Measurements from ENCODE around the gene HOMER3.

HOMER3 gene

DNA sequence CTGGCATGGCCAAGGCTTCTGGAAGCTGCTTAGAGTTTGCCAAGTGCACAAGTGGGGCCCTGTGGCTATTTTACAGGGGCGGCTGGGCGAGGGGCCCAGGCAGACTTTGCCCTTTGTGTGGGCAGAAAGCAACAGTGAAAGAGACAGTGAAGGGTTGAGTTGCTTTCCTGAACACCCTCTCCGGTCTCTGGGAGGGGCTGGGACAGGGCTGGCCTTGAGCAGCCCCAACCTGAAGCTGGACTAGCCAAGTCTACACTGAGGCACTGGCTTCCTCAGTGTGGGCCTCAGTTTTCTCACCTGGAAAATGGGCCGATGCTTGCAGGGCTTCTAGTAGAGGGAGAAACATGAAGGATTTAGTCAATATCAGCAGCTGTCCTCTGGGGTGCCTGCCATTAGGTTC lies 2.4 kb upstream of the HOMER3 start:
- H3K27ac ChIP-seq (ENCODE audit: insufficient read depth, low read depth, low read length, poor library complexity, severe bottlenecking) = no peak overlapping the region
- no peaks in the 10 kb centered on the region for H3K27me3 ChIP-seq (ENCODE audit: control insufficient read depth, insufficient read depth, low read length, poor library complexity, severe bottlenecking)
- WGBS, 2 experiments = 90 to 93% methylated on average over 4 of the region's 4 CpGs
- no peaks in the 10 kb centered on the region for H3K9me3 ChIP-seq (ENCODE audit: control insufficient read depth, low read length)
- no peaks in the 10 kb centered on the region for H3K36me3 ChIP-seq (ENCODE audit: control insufficient read depth, insufficient read depth, low read length)
- H3K4me1 ChIP-seq (ENCODE audit: control insufficient read depth, insufficient read depth, low read length) = no peaks in the 10 kb centered on the region
- no peak overlapping the region for H3K4me3 ChIP-seq (ENCODE audit: insufficient read depth, low read depth, low read length)

DNA sequence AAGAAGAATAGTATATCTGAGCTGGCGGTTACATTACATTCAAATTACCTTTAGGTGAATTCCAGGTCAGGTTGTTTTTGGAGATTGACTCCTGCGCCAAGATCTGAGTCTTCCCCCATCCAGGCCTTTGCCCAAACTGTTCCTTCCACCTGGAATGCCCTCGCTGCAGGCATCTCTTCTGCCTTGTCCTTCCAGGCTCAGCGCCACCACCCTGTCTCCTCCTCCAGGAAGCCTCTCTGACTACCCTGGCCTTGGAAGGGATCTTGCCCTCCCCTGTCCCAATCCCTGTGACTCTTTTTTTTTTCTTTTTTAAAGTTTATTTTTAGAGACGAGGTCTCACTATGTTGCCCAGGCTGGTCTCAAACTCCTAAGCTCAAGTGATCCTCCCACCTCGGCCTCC lies 1.7 kb upstream of the HOMER3 start:
- H3K27ac ChIP-seq (ENCODE audit: insufficient read depth, low read depth, low read length, poor library complexity, severe bottlenecking) = no peak overlapping the region
- H3K4me1 ChIP-seq (ENCODE audit: control insufficient read depth, insufficient read depth, low read length) = no peaks in the 10 kb centered on the region
- no peak overlapping the region for H3K4me3 ChIP-seq (ENCODE audit: insufficient read depth, low read depth, low read length)
- H3K27me3 ChIP-seq (ENCODE audit: control insufficient read depth, insufficient read depth, low read length, poor library complexity, severe bottlenecking) = no peaks in the 10 kb centered on the region
- no peaks in the 10 kb centered on the region for H3K9me3 ChIP-seq (ENCODE audit: control insufficient read depth, low read length)
- peaks cover 5% of the 10 kb centered on the region for H3K36me3 ChIP-seq (ENCODE audit: control insufficient read depth, insufficient read depth, low read length)
- WGBS, 2 experiments = 93 to 94% methylated on average over 6 of the region's 6 CpGs

DNA sequence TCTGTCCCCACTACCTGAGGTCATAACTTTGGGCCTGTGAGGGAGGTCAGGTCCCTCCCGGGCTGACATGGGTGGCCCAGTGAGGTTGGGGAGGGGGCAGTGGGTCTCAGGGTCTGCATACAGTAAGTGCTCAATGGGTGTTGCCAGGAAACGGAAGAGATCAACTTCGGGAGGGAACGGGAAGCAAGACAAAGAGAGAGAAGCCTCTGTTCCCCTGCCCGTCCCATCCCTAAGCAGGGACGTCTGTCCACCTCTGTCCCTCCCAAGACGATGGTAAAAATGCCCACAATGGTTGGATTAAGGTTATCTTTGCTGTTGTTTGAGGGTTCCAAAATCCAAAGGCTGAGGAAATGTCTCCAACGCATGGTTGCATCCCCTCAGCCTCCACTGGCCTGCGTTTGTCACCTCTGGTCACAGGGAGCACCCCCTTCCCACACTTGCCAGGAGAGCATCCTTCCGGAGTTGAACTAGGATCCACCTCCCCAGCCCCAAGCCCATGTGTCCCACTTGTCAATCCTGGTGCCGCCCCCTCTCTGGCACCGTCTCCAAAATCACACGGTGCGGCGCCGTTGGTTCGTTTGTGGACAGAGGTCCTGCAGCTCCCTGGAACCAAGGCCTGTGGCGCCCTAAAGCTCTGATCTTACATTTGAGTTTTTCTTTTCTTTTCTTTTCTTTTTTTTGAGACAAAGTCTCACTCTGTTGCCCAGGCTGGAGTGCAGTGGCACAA lies 774 bp upstream of the HOMER3 start:
- Histone ChIP-seq H3K9me3 (ENCODE audit: control insufficient read depth, low read length) (no peaks in the 10 kb centered on the region), H3K4me1 (ENCODE audit: control insufficient read depth, insufficient read depth, low read length) (no peaks in the 10 kb centered on the region), H3K27me3 (ENCODE audit: control insufficient read depth, insufficient read depth, low read length, poor library complexity, severe bottlenecking) (no peaks in the 10 kb centered on the region), H3K27ac (ENCODE audit: insufficient read depth, low read depth, low read length, poor library complexity, severe bottlenecking) (no peak overlapping the region), H3K36me3 (ENCODE audit: control insufficient read depth, insufficient read depth, low read length) (peaks cover 5% of the 10 kb centered on the region), H3K4me3 (ENCODE audit: insufficient read depth, low read depth, low read length) (peak overlapping the region; percentile 18)
- 65 to 70% methylated on average over 18 of the region's 18 CpGs for WGBS, 2 experiments

DNA sequence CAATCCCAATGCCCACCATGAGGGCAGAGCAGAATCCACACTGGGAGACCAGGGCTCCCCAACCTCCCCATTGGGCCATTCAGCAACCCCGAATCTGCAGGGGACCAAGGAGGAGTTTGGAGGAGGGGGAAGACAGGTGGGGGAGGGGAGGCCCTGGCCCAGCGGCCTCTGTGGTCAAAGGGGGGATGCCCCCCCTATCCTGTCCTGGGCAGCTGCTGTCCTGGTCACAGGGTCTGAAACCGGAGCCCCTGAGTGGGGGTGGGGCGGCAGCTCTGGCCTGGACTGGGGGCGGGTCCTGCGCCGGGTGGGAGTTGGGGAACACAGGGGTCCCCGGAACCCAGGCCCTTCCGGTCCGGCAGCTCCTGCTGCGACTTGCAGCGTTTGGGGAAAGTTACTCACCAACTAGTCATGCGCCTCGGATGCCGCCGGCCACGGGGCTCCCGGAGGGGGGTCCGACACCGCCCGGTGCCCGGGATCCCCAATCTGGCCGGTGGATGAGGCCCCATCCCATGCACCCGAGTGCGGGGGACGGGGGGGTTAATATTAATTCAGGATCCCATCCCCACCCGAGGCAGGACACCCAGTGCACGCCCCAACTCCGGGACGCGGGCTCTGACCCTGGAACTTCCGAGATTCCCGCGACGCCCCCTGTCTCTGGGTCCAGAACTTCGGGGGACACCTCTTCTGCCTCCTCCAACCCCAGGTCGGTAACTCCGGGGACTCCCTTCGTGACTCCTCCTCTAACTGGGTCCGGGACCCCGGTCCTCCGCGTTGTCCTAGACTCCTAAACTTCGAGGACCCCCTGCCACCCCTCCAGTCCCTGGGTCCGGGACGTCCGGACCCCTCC lies 872 bp downstream of the HOMER3 start:
- H3K4me3 ChIP-seq (ENCODE audit: insufficient read depth, low read depth, low read length) = peak overlapping the region; percentile 74
- no peaks in the 10 kb centered on the region for H3K9me3 ChIP-seq (ENCODE audit: control insufficient read depth, low read length)
- no peaks in the 10 kb centered on the region for H3K27me3 ChIP-seq (ENCODE audit: control insufficient read depth, insufficient read depth, low read length, poor library complexity, severe bottlenecking)
- H3K36me3 ChIP-seq (ENCODE audit: control insufficient read depth, insufficient read depth, low read length) = peaks cover 5% of the 10 kb centered on the region
- 0 to 1% methylated on average over 47 of the region's 47 CpGs for WGBS, 2 experiments
- peak overlapping the region; percentile 26 for H3K27ac ChIP-seq (ENCODE audit: insufficient read depth, low read depth, low read length, poor library complexity, severe bottlenecking)
- no peaks in the 10 kb centered on the region for H3K4me1 ChIP-seq (ENCODE audit: control insufficient read depth, insufficient read depth, low read length)

DNA sequence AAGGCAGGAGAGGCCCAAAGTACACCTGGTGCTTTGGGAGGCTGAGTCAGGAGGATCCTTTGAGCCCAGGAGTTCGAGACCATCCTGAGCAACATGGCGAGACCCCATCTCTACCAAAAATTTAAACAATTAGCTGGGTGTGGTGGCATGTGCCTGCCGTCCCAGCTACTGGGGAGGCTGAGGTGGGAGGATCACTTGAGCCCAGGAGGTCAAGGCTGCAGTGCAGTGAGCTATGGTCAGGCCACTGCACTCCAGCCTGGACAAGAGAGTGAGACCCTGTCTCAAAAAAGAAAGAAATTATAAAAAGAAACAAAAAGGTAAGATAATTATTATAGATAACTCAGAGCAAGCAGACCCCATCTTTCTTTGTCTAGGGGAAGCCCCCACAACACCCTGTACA lies 1.9 kb downstream of the HOMER3 start:
- Histone ChIP-seq H3K36me3 (ENCODE audit: control insufficient read depth, insufficient read depth, low read length) (peaks cover 11% of the 10 kb centered on the region), H3K27ac (ENCODE audit: insufficient read depth, low read depth, low read length, poor library complexity, severe bottlenecking) (no peak overlapping the region), H3K9me3 (ENCODE audit: control insufficient read depth, low read length) (no peaks in the 10 kb centered on the region), H3K4me1 (ENCODE audit: control insufficient read depth, insufficient read depth, low read length) (no peaks in the 10 kb centered on the region), H3K4me3 (ENCODE audit: insufficient read depth, low read depth, low read length) (peak overlapping the region; percentile 74), H3K27me3 (ENCODE audit: control insufficient read depth, insufficient read depth, low read length, poor library complexity, severe bottlenecking) (no peaks in the 10 kb centered on the region)
- WGBS, 2 experiments = 91 to 100% methylated on average over 3 of the region's 3 CpGs

DNA sequence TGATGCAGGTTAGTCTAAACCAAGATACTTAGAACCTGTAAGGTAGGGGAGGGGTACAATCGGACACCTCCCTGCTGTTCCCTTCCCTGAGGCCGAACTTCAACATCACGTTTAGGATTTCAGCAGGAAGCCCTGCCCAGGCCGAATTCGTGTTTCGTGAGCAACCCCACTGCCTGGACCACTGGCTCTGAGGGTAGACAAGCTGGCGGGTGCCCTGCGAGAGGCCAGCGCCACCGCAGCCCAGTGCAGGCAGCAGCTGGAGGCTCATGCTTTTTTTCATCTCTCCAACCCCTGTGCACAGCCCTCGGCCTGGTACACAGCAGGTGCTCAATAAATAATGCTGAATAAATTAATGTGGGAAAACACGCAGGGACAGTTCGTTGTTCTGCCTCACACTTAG lies 7.7 kb downstream of the HOMER3 start:
- peaks cover 8% of the 10 kb centered on the region for H3K4me1 ChIP-seq (ENCODE audit: control insufficient read depth, insufficient read depth, low read length)
- no peaks in the 10 kb centered on the region for H3K27me3 ChIP-seq (ENCODE audit: control insufficient read depth, insufficient read depth, low read length, poor library complexity, severe bottlenecking)
- H3K36me3 ChIP-seq (ENCODE audit: control insufficient read depth, insufficient read depth, low read length) = peaks cover 29% of the 10 kb centered on the region
- WGBS, 2 experiments = 84 to 86% methylated on average over 13 of the region's 13 CpGs
- H3K27ac ChIP-seq (ENCODE audit: insufficient read depth, low read depth, low read length, poor library complexity, severe bottlenecking) = no peak overlapping the region
- no peaks in the 10 kb centered on the region for H3K9me3 ChIP-seq (ENCODE audit: control insufficient read depth, low read length)
- H3K4me3 ChIP-seq (ENCODE audit: insufficient read depth, low read depth, low read length) = no peak overlapping the region

DNA sequence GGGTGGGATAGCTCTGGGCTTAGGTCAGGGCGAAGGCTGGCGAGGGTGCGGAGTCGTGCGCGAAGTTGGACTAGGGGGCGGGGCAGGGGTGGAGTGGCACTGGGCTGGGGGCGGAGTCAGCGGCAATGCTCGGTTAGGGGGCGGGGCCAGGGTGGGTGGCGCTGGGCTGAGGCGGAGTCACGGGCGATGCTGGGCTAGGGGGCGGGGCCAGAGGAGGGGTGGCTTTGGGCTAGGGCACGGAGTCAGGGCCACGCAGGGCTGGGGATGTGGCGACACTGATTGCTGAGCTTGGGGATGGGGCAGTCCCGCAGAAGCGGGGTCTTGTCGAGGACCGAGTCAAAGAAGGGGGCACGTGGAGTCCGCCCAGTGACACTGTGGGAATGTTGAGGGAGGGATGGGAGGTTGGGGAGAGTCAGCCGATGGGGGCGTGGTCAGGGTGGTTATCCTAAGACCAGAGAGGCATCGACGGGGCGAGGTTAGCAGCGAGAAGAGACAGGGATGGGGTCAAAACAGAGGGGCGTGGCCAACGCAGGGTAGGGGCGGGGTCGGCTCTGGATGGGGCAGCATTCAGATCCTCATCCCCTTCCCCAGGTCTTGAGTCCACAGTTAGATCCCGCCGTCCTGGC lies 8.7 kb downstream of the HOMER3 start:
- no peaks in the 10 kb centered on the region for H3K9me3 ChIP-seq (ENCODE audit: control insufficient read depth, low read length)
- H3K4me3 ChIP-seq (ENCODE audit: insufficient read depth, low read depth, low read length) = peak overlapping the region; percentile 8
- H3K27ac ChIP-seq (ENCODE audit: insufficient read depth, low read depth, low read length, poor library complexity, severe bottlenecking) = no peak overlapping the region
- peaks cover 8% of the 10 kb centered on the region for H3K4me1 ChIP-seq (ENCODE audit: control insufficient read depth, insufficient read depth, low read length)
- H3K36me3 ChIP-seq (ENCODE audit: control insufficient read depth, insufficient read depth, low read length) = peaks cover 31% of the 10 kb centered on the region
- no peaks in the 10 kb centered on the region for H3K27me3 ChIP-seq (ENCODE audit: control insufficient read depth, insufficient read depth, low read length, poor library complexity, severe bottlenecking)
- WGBS, 2 experiments = 5 to 7% methylated on average over 37 of the region's 37 CpGs

DNA sequence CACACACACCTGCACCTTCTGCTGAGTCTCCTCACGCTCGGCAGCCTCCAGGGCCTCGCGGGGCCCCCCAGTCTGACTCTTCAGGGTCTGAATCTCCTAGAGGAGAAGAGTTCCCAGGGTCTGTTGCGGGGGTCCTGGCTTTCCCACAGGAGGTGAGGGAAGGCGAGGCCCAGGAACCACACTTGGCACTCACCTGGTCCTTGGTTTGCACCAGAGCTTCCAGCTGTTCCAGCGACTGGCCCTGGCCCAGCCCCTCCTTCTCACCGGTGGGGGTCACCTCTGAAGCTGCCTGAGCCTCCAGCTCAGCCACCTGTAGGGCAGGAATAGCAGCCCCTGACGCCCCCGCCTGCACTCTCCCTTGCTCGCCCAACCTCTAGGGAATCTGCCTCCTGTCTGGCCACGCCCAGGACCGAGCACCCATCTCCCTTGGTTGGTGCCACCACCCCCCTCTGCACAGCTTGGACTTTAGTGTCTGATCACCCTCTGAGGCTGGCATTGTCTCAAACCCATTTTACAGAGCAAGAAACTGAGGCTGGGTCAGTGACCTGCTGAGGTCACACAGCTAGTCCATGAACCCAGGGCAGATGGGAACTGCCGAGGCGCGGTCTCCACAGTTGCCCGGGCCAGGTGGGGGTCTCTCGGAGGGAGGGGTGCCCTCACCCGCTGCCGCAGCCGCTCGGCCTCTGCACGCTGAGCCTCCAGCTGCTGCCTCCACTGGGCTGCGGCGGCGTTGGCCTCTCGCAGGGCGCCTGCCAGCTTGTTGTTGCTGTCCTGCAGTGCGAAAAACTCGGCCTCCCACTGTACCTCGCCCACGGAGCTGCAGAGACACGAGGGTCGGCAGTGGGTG lies 9.5 kb downstream of the HOMER3 start:
- peaks cover 8% of the 10 kb centered on the region for H3K4me1 ChIP-seq (ENCODE audit: control insufficient read depth, insufficient read depth, low read length)
- H3K27me3 ChIP-seq (ENCODE audit: control insufficient read depth, insufficient read depth, low read length, poor library complexity, severe bottlenecking) = no peaks in the 10 kb centered on the region
- no peak overlapping the region for H3K4me3 ChIP-seq (ENCODE audit: insufficient read depth, low read depth, low read length)
- H3K27ac ChIP-seq (ENCODE audit: insufficient read depth, low read depth, low read length, poor library complexity, severe bottlenecking) = no peak overlapping the region
- H3K36me3 ChIP-seq (ENCODE audit: control insufficient read depth, insufficient read depth, low read length) = peaks cover 31% of the 10 kb centered on the region
- 86% methylated on average over 34 of the region's 34 CpGs for WGBS, 2 experiments
- no peaks in the 10 kb centered on the region for H3K9me3 ChIP-seq (ENCODE audit: control insufficient read depth, low read length)

DNA sequence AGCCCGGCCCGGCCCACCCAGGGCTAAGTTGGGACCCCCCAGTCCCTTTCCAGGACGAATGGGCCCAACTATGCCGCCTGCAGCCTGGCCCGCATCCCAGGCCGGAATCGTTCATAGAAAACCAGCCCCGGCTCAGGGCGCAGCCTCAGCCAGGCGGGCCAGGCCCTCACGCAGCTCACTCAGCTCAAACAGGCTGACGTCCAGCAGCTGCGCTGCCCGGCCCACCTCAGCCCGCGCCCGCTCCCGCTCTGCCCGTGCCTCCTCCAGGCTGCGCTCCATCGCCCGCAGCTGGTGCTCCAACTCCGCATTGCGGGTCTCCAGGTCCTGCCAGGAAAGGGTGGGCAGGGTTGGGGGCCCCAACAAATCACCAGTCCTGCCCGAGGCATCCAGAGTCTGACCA lies 11.7 kb downstream of the HOMER3 start:
- WGBS, 2 experiments = 96 to 97% methylated on average over 25 of the region's 25 CpGs
- Histone ChIP-seq H3K4me1 (ENCODE audit: control insufficient read depth, insufficient read depth, low read length) (peaks cover 8% of the 10 kb centered on the region), H3K4me3 (ENCODE audit: insufficient read depth, low read depth, low read length) (no peak overlapping the region), H3K27me3 (ENCODE audit: control insufficient read depth, insufficient read depth, low read length, poor library complexity, severe bottlenecking) (no peaks in the 10 kb centered on the region), H3K36me3 (ENCODE audit: control insufficient read depth, insufficient read depth, low read length) (peaks cover 34% of the 10 kb centered on the region), H3K27ac (ENCODE audit: insufficient read depth, low read depth, low read length, poor library complexity, severe bottlenecking) (no peak overlapping the region), H3K9me3 (ENCODE audit: control insufficient read depth, low read length) (no peaks in the 10 kb centered on the region)

Measured in ectodermal cell (in vitro differentiated cells).